PC-3 (cell line): Measurements from ENCODE around the gene HOXD4. TPM values are rescaled to one million over a fixed set of nuclear protein-coding genes. Genes with fewer than 3 reads are reported as not detected.

Source experiments
- ATAC-seq: fragments of 200-7000 bp; cut with Tn5 transposase; 2 replicates; pipeline ENCODE4 v1.9.1; 2020; ENCODE audit warnings: mild to moderate bottlenecking, moderate library complexity
- BruUV-seq: library from RNA; stranded (reverse); fragments of 400-500 nt; replicated peaks from 2 replicates; lab custom pipeline; 2021; lab: Mats Ljungman, UMichigan
- CTCF ChIA-PET: fragments of 300-600 bp; sonication (Branson Sonifier 250); formaldehyde crosslinking; loops from one replicate; lab custom pipeline; 2022; ENCODE audit warnings: antibody characterized with exemption; lab: Charles Lee
- POLR2A ChIA-PET: fragments of 300-600 bp; sonication (Branson Sonifier 250); formaldehyde crosslinking; loops from one replicate; lab custom pipeline; 2022; ENCODE audit warnings: antibody characterized with exemption; ENCODE audit not compliant: unreplicated experiment; lab: Charles Lee
- DNase-seq: peaks from one replicate; pipeline ENCODE4 v3.0.0-alpha.2; 2015
- H2AFZ ChIP-seq: fragments of 300-600 bp; sonication (generic); 2 replicates; pipeline ENCODE4 v1.6.0; 2016; ENCODE audit warnings: antibody characterized with exemption, low read length
- H3F3A ChIP-seq: fragments of 300-600 bp; sonication (generic); one replicate; pipeline ENCODE4 v1.6.0; 2017; ENCODE audit warnings: antibody characterized with exemption, low read length, control low read depth, mild to moderate bottlenecking; ENCODE audit not compliant: unreplicated experiment
- H3K27ac ChIP-seq: fragments of 300-600 bp; sonication (generic); 2 replicates; pipeline ENCODE4 v1.5.1; 2016; ENCODE audit warnings: mild to moderate bottlenecking, low read length
- H3K27me3 ChIP-seq: fragments of 300-600 bp; sonication (generic); 2 replicates; pipeline ENCODE4 v1.6.1; 2016; ENCODE audit warnings: low read length, mixed read lengths
- H3K36me3 ChIP-seq: fragments of 300-600 bp; sonication (generic); 2 replicates; pipeline ENCODE4 v1.6.1; 2016; ENCODE audit warnings: low read depth, mixed run types, low read length, mixed read lengths
- H3K4me1 ChIP-seq: fragments of 300-600 bp; sonication (generic); 2 replicates; pipeline ENCODE4 v1.5.1; 2016; ENCODE audit warnings: low read length; ENCODE audit not compliant: insufficient read depth
- H3K4me2 ChIP-seq: fragments of 300-600 bp; sonication (generic); 2 replicates; pipeline ENCODE4 v1.6.0; 2016; ENCODE audit warnings: low read length
- H3K4me3 ChIP-seq: fragments of 300-600 bp; sonication (generic); 2 replicates; pipeline ENCODE4 v1.5.1; 2016; ENCODE audit warnings: mild to moderate bottlenecking, low read length, mixed read lengths
- H3K79me2 ChIP-seq: fragments of 300-600 bp; sonication (generic); 2 replicates; pipeline ENCODE4 v1.6.1; 2017; ENCODE audit warnings: low read length, mixed read lengths
- H3K9ac ChIP-seq: fragments of 300-600 bp; sonication (generic); 2 replicates; pipeline ENCODE4 v1.6.0; 2016; ENCODE audit warnings: mild to moderate bottlenecking, low read length
- H3K9me2 ChIP-seq: fragments of 300-600 bp; sonication (generic); replicated peaks from 2 replicates; pipeline ENCODE4 v1.6.1; 2016; ENCODE audit warnings: mixed run types, low read length, mixed read lengths
- H3K9me3 ChIP-seq: fragments of 300-600 bp; sonication (generic); 2 replicates; pipeline ENCODE4 v1.6.1; 2016; ENCODE audit warnings: low read length, mixed read lengths
- H4K20me1 ChIP-seq: fragments of 300-600 bp; sonication (generic); 2 replicates; pipeline ENCODE4 v1.6.1; 2016; ENCODE audit warnings: low read length, mixed read lengths
- CTCF ChIP-seq: fragments of 300-600 bp; sonication (generic); conservative IDR thresholded peaks from 2 replicates; pipeline ENCODE4 v1.5.1; 2017; ENCODE audit warnings: antibody characterized with exemption, low read depth, mild to moderate bottlenecking, low read length
- EZH2 ChIP-seq: fragments of 300-600 bp; sonication (generic); IDR thresholded peaks from one replicate; pipeline ENCODE4 v1.6.1; 2017; ENCODE audit warnings: antibody characterized with exemption, mild to moderate bottlenecking, low read length; ENCODE audit not compliant: unreplicated experiment
- EZH2phosphoT487 ChIP-seq: fragments of 300-600 bp; sonication (generic); IDR thresholded peaks from 2 replicates; pipeline ENCODE4 v1.6.1; 2018; ENCODE audit warnings: mild to moderate bottlenecking, antibody characterized with exemption, low read length, borderline replicate concordance
- intact Hi-C: fragments of 100-400 bp; cut with micrococcal nuclease; formaldehyde crosslinking; loops from 2 replicates; pipeline ENCODE4 v1.9.0; 2023
- total RNA-seq: library from RNA; depleted of rRNA; stranded (reverse); fragments of >200 nt; gene quantifications from 2 replicates; pipeline ENCODE4 v1.2.3, GENCODE V29; 2014

HOXD4 gene
- total RNA-seq, 1 experiment from 2014 or later: 0.29 TPM

- POLR2A ChIA-PET: no interaction called here
- Histone ChIP-seq H3K79me2 (no peaks in the 10 kb centered on the region), H3K4me2 (no peak overlapping the region), H3K27me3 (no peaks in the 10 kb centered on the region), H3K36me3 (no peaks in the 10 kb centered on the region), H3K4me3 (no peak overlapping the region), H3K27ac (no peak overlapping the region), H3K9ac (no peak overlapping the region), H3K9me2 (no peaks in the 10 kb centered on the region), H3F3A (no peaks in the 10 kb centered on the region), H3K9me3 (no peaks in the 10 kb centered on the region), H3K4me1 (no peaks in the 10 kb centered on the region), H4K20me1 (no peaks in the 10 kb centered on the region), H2AFZ (no peak overlapping the region)
- CTCF ChIA-PET: interaction anchor here (0.6 kb wide), 1 partner anchor 384 kb away, joined by 7 read pairs; no protein-coding TSS in a partner anchor
- DNase-seq (no peak), ATAC-seq (no peak)
- TF ChIP-seq EZH2phosphoT487 (no peak), EZH2 (no peak), CTCF (no peak)
- BruUV-seq: no TSS peak
- intact Hi-C loops: no loop called here
These were observed 17.8 kb downstream of the HOXD4 start for GRCh38 chr2:176169181-176169580.

GRCh38 chr2:176169711-176170110, 18.4 kb downstream of the HOXD4 start:
- Histone ChIP-seq H3F3A (no peaks in the 10 kb centered on the region), H3K4me3 (no peak overlapping the region), H2AFZ (no peak overlapping the region), H3K4me2 (no peak overlapping the region), H3K9me3 (no peaks in the 10 kb centered on the region), H3K27ac (no peak overlapping the region), H3K9ac (no peak overlapping the region), H3K9me2 (no peaks in the 10 kb centered on the region), H3K4me1 (no peaks in the 10 kb centered on the region), H4K20me1 (no peaks in the 10 kb centered on the region), H3K36me3 (no peaks in the 10 kb centered on the region), H3K79me2 (no peaks in the 10 kb centered on the region), H3K27me3 (no peaks in the 10 kb centered on the region)
- no peak for ATAC-seq
- no peak for DNase-seq
- TF ChIP-seq EZH2: no peak
- no peak for TF ChIP-seq CTCF
- no peak for TF ChIP-seq EZH2phosphoT487
- ChIA-PET POLR2A (no interaction called here), CTCF (interaction anchor here (0.6 kb wide), 1 partner anchor 383 kb away, joined by 7 read pairs; no protein-coding TSS in a partner anchor)
- no TSS peak for BruUV-seq
- intact Hi-C loops: no loop called here

GRCh38 chr2:176170602-176171305, 19.4 kb downstream of the HOXD4 start:
- Histone ChIP-seq H2AFZ (no peak overlapping the region), H3K27ac (no peak overlapping the region), H3K4me3 (no peak overlapping the region), H4K20me1 (no peaks in the 10 kb centered on the region), H3K4me1 (no peaks in the 10 kb centered on the region), H3K27me3 (no peaks in the 10 kb centered on the region), H3K36me3 (no peaks in the 10 kb centered on the region), H3K4me2 (no peak overlapping the region), H3K79me2 (no peaks in the 10 kb centered on the region), H3K9me3 (no peaks in the 10 kb centered on the region), H3F3A (no peaks in the 10 kb centered on the region), H3K9me2 (no peaks in the 10 kb centered on the region), H3K9ac (no peak overlapping the region)
- ChIA-PET POLR2A (no interaction called here), CTCF (no interaction called here)
- BruUV-seq: no TSS peak
- intact Hi-C loops: no loop called here
- TF ChIP-seq EZH2phosphoT487 (no peak), CTCF (no peak), EZH2 (no peak)
- DNase-seq (no peak), ATAC-seq (no peak)
